Activated T-helper 2 cell treated with anti-CD3 and anti-CD28 coated beads, Interferon-gamma antibody, Interleukin-2, Interleukin-4, amounts not matched to agents 10 μg/mL and 5 μg/mL and 100 μg/mL, durations not matched to agents 14 hours and 24 hours and 36 hours (primary cell): ENCODE results near the gene PATJ. TPM values are rescaled to one million over a fixed set of nuclear protein-coding genes. Genes with fewer than 3 reads are reported as not detected.

Experiments used
- DNase-seq: peaks from one replicate; pipeline ENCODE4 v3.0.0; 2021; ENCODE audit warnings: low spot score
- H3K27ac Mint-ChIP-seq: one replicate; pipeline ENCODE4 v1.8.0; 2021; ENCODE audit warnings: mixed read lengths
- H3K27me3 Mint-ChIP-seq: one replicate; pipeline ENCODE4 v1.8.0; 2021; ENCODE audit warnings: low read depth, mixed read lengths
- H3K36me3 Mint-ChIP-seq: one replicate; pipeline ENCODE4 v1.8.0; 2021; ENCODE audit warnings: low read depth, mixed read lengths
- H3K4me1 Mint-ChIP-seq: one replicate; pipeline ENCODE4 v1.8.0; 2021; ENCODE audit warnings: low read depth, mixed read lengths
- H3K4me3 Mint-ChIP-seq: one replicate; pipeline ENCODE4 v1.8.0; 2021; ENCODE audit warnings: low read depth, mild to moderate bottlenecking, moderate library complexity, mixed read lengths
- H3K9me3 Mint-ChIP-seq: one replicate; pipeline ENCODE4 v1.8.0; 2021; ENCODE audit warnings: mixed read lengths
- intact Hi-C: fragments of 100-400 bp; cut with micrococcal nuclease; formaldehyde crosslinking; loops from one replicate; pipeline ENCODE4 v1.15.1; 2023
- total RNA-seq: library from RNA; stranded (reverse); gene quantifications from 2 replicates; pipeline ENCODE4 v1.2.3, GENCODE V29; 2022

Gene PATJ
- total RNA-seq, 1 donor from 2014 or later = 3.4 TPM

DNA sequence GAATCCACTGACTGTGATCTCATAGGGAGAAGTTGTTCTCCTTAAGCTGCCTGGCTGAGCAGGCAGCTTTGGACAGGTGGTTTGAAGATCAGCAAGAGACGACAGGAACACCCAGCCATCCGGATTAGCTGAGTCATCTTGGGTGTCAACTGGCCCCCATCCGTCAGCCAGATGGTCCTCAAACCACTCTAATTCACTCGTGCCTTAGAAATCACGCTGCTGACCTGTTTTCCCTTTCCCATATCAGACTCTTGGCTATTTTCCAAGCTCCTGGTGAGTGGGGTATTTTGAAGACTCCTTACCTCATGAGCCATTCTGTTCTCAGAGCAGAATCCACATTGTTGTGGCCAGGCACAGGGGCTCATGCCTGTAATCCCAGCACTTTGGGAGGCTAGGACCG is 303.3 kb downstream of the PATJ start:
- Mint-ChIP-seq H3K36me3 (no peaks in the 10 kb centered on the region), H3K27ac (no peak overlapping the region), H3K27me3 (no peaks in the 10 kb centered on the region), H3K4me3 (no peak overlapping the region), H3K9me3 (no peaks in the 10 kb centered on the region), H3K4me1 (no peaks in the 10 kb centered on the region)
- intact Hi-C loops = no loop called here
- DNase-seq = no peak

- H3K4me1 Mint-ChIP-seq = no peaks in the 10 kb centered on the region
- H3K4me3 Mint-ChIP-seq = no peak overlapping the region
- H3K27ac Mint-ChIP-seq = no peak overlapping the region
- intact Hi-C loops = no loop called here
- H3K9me3 Mint-ChIP-seq = no peaks in the 10 kb centered on the region
- H3K27me3 Mint-ChIP-seq = no peaks in the 10 kb centered on the region
- no peak for DNase-seq
- no peaks in the 10 kb centered on the region for H3K36me3 Mint-ChIP-seq
These were observed 304.6 kb downstream of the PATJ start for GRCh38 chr1:62046927-62047326.

- no peaks in the 10 kb centered on the region for H3K4me1 Mint-ChIP-seq
- intact Hi-C loops = no loop called here
These were observed 307.9 kb downstream of the PATJ start for GRCh38 chr1:62050165-62050564.

DNA sequence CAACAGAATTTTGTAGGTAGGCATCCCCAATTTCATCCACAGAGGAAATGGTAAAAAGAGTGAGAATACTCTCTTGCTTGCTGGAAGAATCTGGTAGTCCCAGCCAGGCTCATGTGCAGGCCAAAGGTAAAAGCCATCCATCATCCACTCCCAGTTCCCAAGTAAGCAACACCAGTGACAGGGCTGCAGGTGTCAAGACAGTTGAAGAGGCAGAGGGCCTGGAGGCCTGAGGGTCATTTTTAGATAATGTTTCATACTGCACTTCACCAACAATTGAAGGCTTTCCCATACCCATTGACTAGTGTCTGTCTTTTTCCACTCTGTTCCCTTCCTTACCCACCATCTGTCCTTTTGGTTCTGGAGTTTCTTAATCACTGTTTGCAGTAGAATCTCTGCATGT is 310.7 kb downstream of the PATJ start:
- H3K9me3 Mint-ChIP-seq = no peaks in the 10 kb centered on the region
- H3K27ac Mint-ChIP-seq = no peak overlapping the region
- intact Hi-C loops = no loop called here
- no peaks in the 10 kb centered on the region for H3K36me3 Mint-ChIP-seq
- no peak for DNase-seq
- H3K27me3 Mint-ChIP-seq = no peaks in the 10 kb centered on the region
- no peak overlapping the region for H3K4me3 Mint-ChIP-seq
- H3K4me1 Mint-ChIP-seq = no peaks in the 10 kb centered on the region

More at GRCh38 chr1:62050165-62050564, 307.9 kb downstream of the PATJ start:
- DNase-seq = no peak
- Mint-ChIP-seq H3K4me3 (no peak overlapping the region), H3K36me3 (no peaks in the 10 kb centered on the region), H3K27ac (no peak overlapping the region), H3K27me3 (no peaks in the 10 kb centered on the region), H3K9me3 (no peaks in the 10 kb centered on the region)

- no peak overlapping the region for H3K4me3 Mint-ChIP-seq
These were observed 311.9 kb downstream of the PATJ start for GRCh38 chr1:62054188-62054587.

GRCh38 chr1:62057230-62057629 is 314.9 kb downstream of the PATJ start:
- Mint-ChIP-seq H3K36me3 (no peaks in the 10 kb centered on the region), H3K4me1 (no peaks in the 10 kb centered on the region), H3K4me3 (no peak overlapping the region), H3K27ac (no peak overlapping the region), H3K27me3 (no peaks in the 10 kb centered on the region), H3K9me3 (no peaks in the 10 kb centered on the region)
- no peak for DNase-seq
- intact Hi-C loops = no loop called here

More at GRCh38 chr1:62054188-62054587, 311.9 kb downstream of the PATJ start:
- Mint-ChIP-seq H3K27ac (no peak overlapping the region), H3K9me3 (no peaks in the 10 kb centered on the region), H3K36me3 (no peaks in the 10 kb centered on the region), H3K27me3 (no peaks in the 10 kb centered on the region), H3K4me1 (no peaks in the 10 kb centered on the region)
- DNase-seq = no peak
- intact Hi-C loops = no loop called here

DNA sequence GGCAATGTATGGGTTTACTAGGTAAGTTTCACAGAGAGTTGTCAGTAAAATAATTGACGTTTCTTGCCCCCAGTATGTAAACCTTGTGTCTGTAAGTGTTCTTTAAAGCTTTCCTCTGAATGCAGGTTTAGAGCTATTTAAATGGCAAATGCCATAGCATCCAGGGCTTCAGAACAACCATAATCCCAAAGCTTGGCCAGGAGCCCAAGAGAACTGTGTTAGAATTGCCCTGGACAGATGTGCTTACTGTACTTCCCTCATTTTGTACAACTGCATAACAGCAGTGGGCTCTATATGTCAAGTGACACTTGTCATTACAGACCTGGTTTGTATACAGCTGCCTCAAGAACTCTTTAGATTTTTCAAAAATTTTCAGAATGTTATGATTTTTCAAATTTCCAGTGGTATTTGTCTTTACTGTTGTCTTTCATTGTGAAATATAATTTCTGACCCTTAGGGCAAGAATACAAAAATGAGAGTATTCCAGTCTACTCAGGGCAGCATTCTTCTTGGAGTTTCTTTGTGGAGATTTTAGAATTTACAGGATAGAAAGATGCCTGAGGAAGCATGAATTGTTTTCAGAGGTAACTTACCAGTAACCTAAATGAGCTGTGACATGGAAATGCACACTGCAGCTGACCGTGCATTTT is 315.5 kb downstream of the PATJ start:
- H3K4me3 Mint-ChIP-seq = no peak overlapping the region
- no peaks in the 10 kb centered on the region for H3K4me1 Mint-ChIP-seq
- H3K27ac Mint-ChIP-seq = no peak overlapping the region
- H3K27me3 Mint-ChIP-seq = no peaks in the 10 kb centered on the region
- no peaks in the 10 kb centered on the region for H3K36me3 Mint-ChIP-seq
- no peak for DNase-seq
- intact Hi-C loops = no loop called here
- H3K9me3 Mint-ChIP-seq = no peaks in the 10 kb centered on the region

GRCh38 chr1:62058956-62059355 is 316.7 kb downstream of the PATJ start:
- no peak overlapping the region for H3K27ac Mint-ChIP-seq
- intact Hi-C loops = no loop called here
- H3K27me3 Mint-ChIP-seq = no peaks in the 10 kb centered on the region
- H3K9me3 Mint-ChIP-seq = no peaks in the 10 kb centered on the region
- no peak overlapping the region for H3K4me3 Mint-ChIP-seq
- no peaks in the 10 kb centered on the region for H3K36me3 Mint-ChIP-seq
- DNase-seq = no peak
- no peaks in the 10 kb centered on the region for H3K4me1 Mint-ChIP-seq

DNA sequence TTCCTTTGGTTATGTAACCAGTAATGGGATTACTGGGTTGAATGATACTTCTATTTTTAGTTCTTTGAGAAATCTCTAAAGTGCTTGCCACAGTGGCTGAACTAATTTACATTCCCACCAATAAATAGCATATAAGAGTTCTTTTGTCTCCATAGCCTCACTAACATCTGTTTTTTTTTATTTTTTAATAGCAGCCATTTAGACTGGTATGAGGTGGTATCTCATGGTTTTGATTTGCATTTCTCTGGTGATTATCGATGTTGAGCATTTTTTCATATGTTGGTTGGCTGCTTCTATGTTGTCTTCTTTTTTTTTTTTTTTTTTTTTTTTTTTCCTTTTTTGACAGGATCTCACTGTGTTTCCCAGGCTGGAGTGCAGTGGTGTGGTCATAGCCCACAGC is 319.8 kb downstream of the PATJ start:
- Mint-ChIP-seq H3K4me3 (no peak overlapping the region), H3K36me3 (no peaks in the 10 kb centered on the region), H3K27me3 (no peaks in the 10 kb centered on the region), H3K4me1 (no peaks in the 10 kb centered on the region), H3K27ac (no peak overlapping the region), H3K9me3 (no peaks in the 10 kb centered on the region)
- no peak for DNase-seq
- intact Hi-C loops = no loop called here

DNA sequence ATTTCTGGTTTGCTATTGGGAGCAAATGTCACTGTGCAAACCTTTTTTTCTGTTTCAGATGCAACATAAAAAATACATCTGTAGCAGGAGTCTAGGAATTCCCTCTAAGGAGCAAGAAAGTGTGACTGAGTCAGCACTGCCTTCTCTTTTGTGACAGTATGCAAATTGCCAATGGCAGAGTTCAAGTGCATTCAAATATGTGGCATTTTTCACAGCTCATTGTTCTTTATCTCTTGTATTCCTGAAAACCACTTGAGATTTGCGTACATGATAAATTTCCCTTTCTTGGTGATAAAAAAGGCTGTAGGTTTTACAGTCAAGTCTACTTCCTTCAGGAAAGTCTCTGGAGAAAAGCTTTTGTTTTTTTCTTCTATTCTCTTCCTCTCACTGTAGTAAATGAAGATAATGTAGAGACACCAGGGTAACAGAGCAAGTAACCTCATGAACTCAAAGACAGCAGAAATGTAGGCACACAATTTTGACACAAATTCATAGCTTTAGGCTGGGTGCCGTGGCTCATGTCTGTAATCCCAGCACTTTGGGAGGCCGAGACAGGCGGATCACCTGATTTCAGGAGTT is 322.6 kb downstream of the PATJ start:
- Mint-ChIP-seq H3K4me1 (no peaks in the 10 kb centered on the region), H3K27ac (no peak overlapping the region), H3K36me3 (no peaks in the 10 kb centered on the region), H3K9me3 (no peaks in the 10 kb centered on the region), H3K27me3 (no peaks in the 10 kb centered on the region), H3K4me3 (no peak overlapping the region)
- no peak for DNase-seq
- intact Hi-C loops = no loop called here

- Mint-ChIP-seq H3K4me3 (no peak overlapping the region), H3K27me3 (no peaks in the 10 kb centered on the region), H3K36me3 (no peaks in the 10 kb centered on the region), H3K9me3 (no peaks in the 10 kb centered on the region), H3K27ac (no peak overlapping the region), H3K4me1 (no peaks in the 10 kb centered on the region)
- intact Hi-C loops = no loop called here
- no peak for DNase-seq
These were observed 324.4 kb downstream of the PATJ start for GRCh38 chr1:62066713-62067112.

GRCh38 chr1:62068416-62068843 is 326.1 kb downstream of the PATJ start:
- Mint-ChIP-seq H3K36me3 (no peaks in the 10 kb centered on the region), H3K4me1 (no peaks in the 10 kb centered on the region), H3K4me3 (no peak overlapping the region), H3K27ac (no peak overlapping the region), H3K9me3 (no peaks in the 10 kb centered on the region), H3K27me3 (no peaks in the 10 kb centered on the region)
- DNase-seq = no peak
- intact Hi-C loops = no loop called here

DNA sequence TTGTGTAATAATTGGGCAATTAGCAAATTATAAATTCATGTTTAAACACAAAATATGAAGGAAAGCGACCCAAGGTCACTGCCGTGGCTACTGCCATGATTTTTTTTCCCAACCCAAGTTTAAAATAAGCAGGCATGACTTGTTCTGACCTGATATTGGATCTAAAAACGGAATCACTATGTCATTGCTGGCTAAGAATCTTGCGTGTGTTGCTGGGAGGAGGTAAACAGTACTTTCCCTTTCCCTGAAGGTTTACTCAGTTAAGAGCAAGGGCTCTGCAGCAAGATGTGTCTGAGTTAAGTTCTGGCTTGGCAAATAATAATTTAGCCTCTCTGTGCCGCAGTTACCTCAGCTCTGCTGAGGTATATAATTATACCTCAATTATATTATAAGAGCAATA is 326.7 kb downstream of the PATJ start:
- intact Hi-C loops = no loop called here
- no peaks in the 10 kb centered on the region for H3K4me1 Mint-ChIP-seq
- DNase-seq = no peak
- no peaks in the 10 kb centered on the region for H3K27me3 Mint-ChIP-seq
- H3K4me3 Mint-ChIP-seq = no peak overlapping the region
- no peaks in the 10 kb centered on the region for H3K9me3 Mint-ChIP-seq
- H3K36me3 Mint-ChIP-seq = no peaks in the 10 kb centered on the region
- H3K27ac Mint-ChIP-seq = no peak overlapping the region
